A673 (cell line): ENCODE results near the gene LAMA3. TPM values are rescaled to one million over a fixed set of nuclear protein-coding genes. Genes with fewer than 3 reads are reported as not detected.

Experiments used
- BruUV-seq: library from RNA; stranded (reverse); fragments of 400-500 nt; replicated peaks from 2 replicates; lab custom pipeline; 2021; lab: Mats Ljungman, UMichigan
- CTCF ChIA-PET: fragments of 300-600 bp; sonication (Branson Sonifier 250); formaldehyde crosslinking; loops from one replicate; lab custom pipeline; 2022; ENCODE audit warnings: antibody characterized with exemption; lab: Charles Lee
- POLR2A ChIA-PET: fragments of 300-600 bp; sonication (Branson Sonifier 250); formaldehyde crosslinking; loops from one replicate; lab custom pipeline; 2022; ENCODE audit warnings: antibody characterized with exemption; ENCODE audit not compliant: low non-redundant PET; lab: Charles Lee
- DNase-seq: peaks from one replicate; pipeline ENCODE4 v3.0.0-alpha.2; 2015; ENCODE audit warnings: low spot score
- H3K27ac ChIP-seq: fragments of 200-600 bp; sonication (generic); 2 replicates; pipeline ENCODE4 v1.5.1; 2016; ENCODE audit warnings: mixed run types, low read depth, mild to moderate bottlenecking, mixed read lengths, antibody characterized with exemption, low read length; ENCODE audit not compliant: poor library complexity, severe bottlenecking
- H3K27me3 ChIP-seq: fragments of 200-600 bp; sonication (generic); replicated peaks from 2 replicates; pipeline ENCODE4 v1.6.1; 2017; ENCODE audit warnings: mixed run types, low read depth, mild to moderate bottlenecking, mixed read lengths, antibody characterized with exemption, low read length; ENCODE audit not compliant: insufficient read depth, poor library complexity
- H3K36me3 ChIP-seq: fragments of 200-600 bp; sonication (generic); 2 replicates; pipeline ENCODE4 v1.6.1; 2016; ENCODE audit warnings: mixed run types, mild to moderate bottlenecking, mixed read lengths, antibody characterized with exemption, low read length; ENCODE audit not compliant: insufficient read depth, poor library complexity, severe bottlenecking
- H3K4me1 ChIP-seq: fragments of 200-600 bp; sonication (generic); 2 replicates; pipeline ENCODE4 v1.6.1; 2017; ENCODE audit warnings: mixed run types, mild to moderate bottlenecking, mixed read lengths, antibody characterized with exemption, low read length; ENCODE audit not compliant: insufficient read depth, poor library complexity, severe bottlenecking
- H3K4me3 ChIP-seq: fragments of 200-600 bp; sonication (generic); 2 replicates; pipeline ENCODE4 v1.5.1; 2016; ENCODE audit warnings: low read depth, mixed run types, mild to moderate bottlenecking, mixed read lengths, low read length; ENCODE audit not compliant: poor library complexity, severe bottlenecking
- H3K9me3 ChIP-seq: fragments of 200-600 bp; sonication (generic); 2 replicates; pipeline ENCODE4 v1.6.1; 2016; ENCODE audit warnings: mixed run types, low read depth, mild to moderate bottlenecking, mixed read lengths, antibody characterized with exemption, low read length; ENCODE audit not compliant: poor library complexity, severe bottlenecking
- EZH2 ChIP-seq: fragments of 200-600 bp; sonication (generic); IDR thresholded peaks from 2 replicates; pipeline ENCODE4 v1.6.1; 2017; ENCODE audit warnings: borderline replicate concordance, low read depth, mild to moderate bottlenecking, mixed read lengths, antibody characterized with exemption, low read length; ENCODE audit not compliant: poor library complexity, severe bottlenecking
- intact Hi-C: fragments of 100-400 bp; cut with micrococcal nuclease; formaldehyde crosslinking; loops from one replicate; pipeline ENCODE4 v1.10.0; 2022; ENCODE audit not compliant: unreplicated experiment
- total RNA-seq: library from RNA; stranded (reverse); gene quantifications from 2 replicates; pipeline ENCODE4 v1.2.3, GENCODE V29; 2021
- TF ChIP-seq, protein P1 (sequence below): fragments of 300-800, 200-600 bp; sonication (generic); conservative IDR thresholded peaks from 2 replicates; pipeline ENCODE4 v1.5.1; 2017; ENCODE audit warnings: low read depth, mild to moderate bottlenecking, antibody characterized with exemption, low read length, moderate library complexity, mixed read lengths

Gene LAMA3
- total RNA-seq, 1 experiment from 2014 or later: 2.7 TPM

DNA sequence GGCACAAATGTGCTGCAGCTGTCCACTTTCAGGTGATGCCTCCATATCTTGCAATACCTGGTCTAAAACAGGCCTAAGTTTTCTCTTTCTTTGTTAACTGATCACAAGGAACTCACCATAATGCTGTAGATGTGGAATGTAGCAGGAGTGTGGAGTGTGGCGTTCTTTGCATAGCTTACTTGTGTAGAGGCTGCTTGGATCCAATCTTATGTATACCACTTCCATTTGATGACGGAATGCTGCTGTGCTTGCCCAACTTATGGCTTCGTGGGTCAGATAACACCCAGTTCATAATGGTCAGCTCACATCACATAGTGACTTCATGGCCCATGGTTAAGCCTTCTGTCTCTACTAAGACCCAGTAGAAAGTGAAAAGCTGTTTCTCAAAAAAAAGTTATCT lies 114.5 kb downstream of the LAMA3 start:
- ChIA-PET CTCF (no interaction called here), POLR2A (no interaction called here)

GRCh38 chr18:23805898-23806297 lies 116.6 kb downstream of the LAMA3 start:
- no peaks in the 10 kb centered on the region for H3K27me3 ChIP-seq
- CTCF ChIA-PET: no interaction called here
- DNase-seq: no peak
- BruUV-seq: no TSS peak
- TF ChIP-seq, protein P1, sequence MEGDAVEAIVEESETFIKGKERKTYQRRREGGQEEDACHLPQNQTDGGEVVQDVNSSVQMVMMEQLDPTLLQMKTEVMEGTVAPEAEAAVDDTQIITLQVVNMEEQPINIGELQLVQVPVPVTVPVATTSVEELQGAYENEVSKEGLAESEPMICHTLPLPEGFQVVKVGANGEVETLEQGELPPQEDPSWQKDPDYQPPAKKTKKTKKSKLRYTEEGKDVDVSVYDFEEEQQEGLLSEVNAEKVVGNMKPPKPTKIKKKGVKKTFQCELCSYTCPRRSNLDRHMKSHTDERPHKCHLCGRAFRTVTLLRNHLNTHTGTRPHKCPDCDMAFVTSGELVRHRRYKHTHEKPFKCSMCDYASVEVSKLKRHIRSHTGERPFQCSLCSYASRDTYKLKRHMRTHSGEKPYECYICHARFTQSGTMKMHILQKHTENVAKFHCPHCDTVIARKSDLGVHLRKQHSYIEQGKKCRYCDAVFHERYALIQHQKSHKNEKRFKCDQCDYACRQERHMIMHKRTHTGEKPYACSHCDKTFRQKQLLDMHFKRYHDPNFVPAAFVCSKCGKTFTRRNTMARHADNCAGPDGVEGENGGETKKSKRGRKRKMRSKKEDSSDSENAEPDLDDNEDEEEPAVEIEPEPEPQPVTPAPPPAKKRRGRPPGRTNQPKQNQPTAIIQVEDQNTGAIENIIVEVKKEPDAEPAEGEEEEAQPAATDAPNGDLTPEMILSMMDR: no peak
- no peak for TF ChIP-seq EZH2
- intact Hi-C loops: no loop called here
- H3K9me3 ChIP-seq: no peaks in the 10 kb centered on the region
- no peaks in the 10 kb centered on the region for H3K4me1 ChIP-seq
- H3K27ac ChIP-seq: no peak overlapping the region
- H3K36me3 ChIP-seq: no peaks in the 10 kb centered on the region
- POLR2A ChIA-PET: no interaction called here
- H3K4me3 ChIP-seq: no peak overlapping the region

More for the DNA sequence above, 114.5 kb downstream of the LAMA3 start:
- BruUV-seq: no TSS peak
- H3K4me1 ChIP-seq: no peaks in the 10 kb centered on the region
- no peak for DNase-seq
- H3K36me3 ChIP-seq: no peaks in the 10 kb centered on the region
- H3K27ac ChIP-seq: no peak overlapping the region
- H3K4me3 ChIP-seq: no peak overlapping the region
- intact Hi-C loops: no loop called here
- H3K9me3 ChIP-seq: no peaks in the 10 kb centered on the region
- no peak for TF ChIP-seq EZH2
- TF ChIP-seq, protein P1: no peak
- no peaks in the 10 kb centered on the region for H3K27me3 ChIP-seq

DNA sequence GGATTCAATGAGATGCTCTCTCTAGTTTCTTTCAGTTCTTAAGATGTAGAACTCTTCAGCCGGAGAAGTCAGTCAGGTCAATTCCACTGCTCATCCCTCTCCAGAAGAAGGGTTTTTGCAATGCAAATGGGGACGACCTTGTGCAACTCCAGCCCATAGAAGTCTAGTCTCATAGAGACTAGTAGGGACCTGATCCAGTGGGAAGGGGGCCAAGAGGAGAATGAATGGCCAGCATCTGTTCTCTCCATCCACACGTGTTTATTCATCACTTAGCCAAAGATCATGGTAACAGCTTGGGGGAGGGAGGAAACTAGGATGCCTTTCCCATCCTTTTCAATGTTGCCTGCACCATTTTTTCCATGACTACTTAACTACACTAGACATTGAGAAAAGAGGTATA lies 120.2 kb downstream of the LAMA3 start:
- BruUV-seq: no TSS peak
- POLR2A ChIA-PET: no interaction called here
- H3K9me3 ChIP-seq: no peaks in the 10 kb centered on the region
- intact Hi-C loops: no loop called here
- H3K27ac ChIP-seq: no peak overlapping the region
- CTCF ChIA-PET: no interaction called here
- no peaks in the 10 kb centered on the region for H3K36me3 ChIP-seq
- no peak overlapping the region for H3K4me3 ChIP-seq
- no peak for DNase-seq
- TF ChIP-seq EZH2: no peak
- TF ChIP-seq, protein P1: no peak
- no peaks in the 10 kb centered on the region for H3K4me1 ChIP-seq
- no peaks in the 10 kb centered on the region for H3K27me3 ChIP-seq
